Ascending aorta (tissue), 2 donors: ENCODE measurements around the gene LIPA. TPM values are rescaled to one million over a fixed set of nuclear protein-coding genes. Genes with fewer than 3 reads are reported as not detected.

Source experiments
- DNase-seq, 2 donors: peaks; one replicate each; pipeline ENCODE4 v3.0.0-alpha.2; 2019; ENCODE audit warnings: low spot score in 2 of 2
- H3K27ac ChIP-seq, 2 donors: fragments of 200-600 bp; sonication (generic); one replicate each; pipeline ENCODE4 v1.5.1; 2016 to 2017; ENCODE audit warnings: mild to moderate bottlenecking in 1 of 2
- H3K27me3 ChIP-seq: fragments of 200-600 bp; sonication (generic); one replicate; pipeline ENCODE4 v1.5.1; 2017
- H3K36me3 ChIP-seq, 2 donors: fragments of 200-600 bp; sonication (generic); one replicate each; pipeline ENCODE4 v1.5.1; 2016
- H3K4me1 ChIP-seq, 2 donors: fragments of 200-600 bp; sonication (generic); one replicate each; pipeline ENCODE4 v1.5.1; 2016 to 2017; ENCODE audit warnings: mild to moderate bottlenecking in 1 of 2
- H3K4me3 ChIP-seq, 2 donors: fragments of 200-600 bp; sonication (generic); one replicate each; pipeline ENCODE4 v1.5.1; 2016 to 2017; ENCODE audit warnings: mild to moderate bottlenecking in 1 of 2
- H3K9me3 ChIP-seq, 2 donors: fragments of 200-600 bp; sonication (generic); one replicate each; pipeline ENCODE4 v1.5.1; 2016
- intact Hi-C: fragments of 100-400 bp; cut with DNase I; formaldehyde crosslinking; loops from one replicate; pipeline ENCODE4 v1.15.1; 2023
- total RNA-seq: library from RNA; depleted of rRNA; stranded (reverse); fragments of >200 nt; gene quantifications from one replicate; pipeline ENCODE4 v1.1.0, GENCODE V29; 2016
- TF ChIP-seq, protein P1 (sequence below), 3 experiments: fragments of 200-600 bp in 2 of 3; fragments of 450-650 bp in 1 of 3; sonication (generic) in 2 of 3; IDR thresholded peaks; one replicate each; pipeline ENCODE4 v1.5.1; 2016 to 2019; ENCODE audit warnings: antibody characterized with exemption in 3 of 3, mild to moderate bottlenecking in 1 of 3, moderate library complexity in 1 of 3

The LIPA gene
- total RNA-seq, 1 donor from 2014 or later: 57.9 TPM

DNA sequence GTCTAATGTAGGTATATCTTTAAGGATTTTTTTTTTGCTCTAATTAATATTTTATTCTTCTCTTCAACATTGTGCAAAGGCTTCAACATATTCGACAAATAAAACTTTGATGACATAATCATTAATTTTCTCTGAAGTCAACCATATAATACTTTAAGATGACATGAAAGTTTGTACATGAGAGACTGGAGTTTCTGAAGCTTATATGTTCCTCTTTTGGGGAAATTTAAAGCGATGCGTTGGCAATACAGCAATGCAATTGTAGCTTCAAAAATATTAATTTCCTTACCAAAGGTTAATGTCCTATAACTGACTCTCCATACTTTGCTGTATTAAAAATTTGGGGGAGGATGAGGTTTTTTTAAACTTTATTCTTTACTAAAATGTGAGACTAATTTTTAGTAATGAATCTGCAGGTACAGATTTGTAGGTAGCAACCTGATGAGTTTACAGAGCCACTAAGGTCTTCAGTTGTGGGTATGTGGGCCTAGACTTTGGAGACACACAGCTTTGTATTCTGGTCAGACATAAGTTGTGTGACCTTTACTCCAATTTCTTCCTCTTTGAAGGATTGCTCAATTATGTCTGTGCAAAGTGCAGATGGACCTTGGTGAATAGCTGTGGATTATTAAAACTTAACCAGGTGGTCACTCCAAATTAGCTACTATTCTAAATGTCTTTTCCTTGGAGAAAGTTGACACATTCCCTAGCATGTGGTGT is 18.0 kb upstream of the LIPA start:
- Histone ChIP-seq H3K4me1 (no peaks in the 10 kb centered on the region), H3K27me3 (no peaks in the 10 kb centered on the region), H3K36me3 (no peaks in the 10 kb centered on the region), H3K4me3 (no peak overlapping the region), H3K27ac (no peak overlapping the region), H3K9me3 (no peaks in the 10 kb centered on the region)
- TF ChIP-seq, protein P1, sequence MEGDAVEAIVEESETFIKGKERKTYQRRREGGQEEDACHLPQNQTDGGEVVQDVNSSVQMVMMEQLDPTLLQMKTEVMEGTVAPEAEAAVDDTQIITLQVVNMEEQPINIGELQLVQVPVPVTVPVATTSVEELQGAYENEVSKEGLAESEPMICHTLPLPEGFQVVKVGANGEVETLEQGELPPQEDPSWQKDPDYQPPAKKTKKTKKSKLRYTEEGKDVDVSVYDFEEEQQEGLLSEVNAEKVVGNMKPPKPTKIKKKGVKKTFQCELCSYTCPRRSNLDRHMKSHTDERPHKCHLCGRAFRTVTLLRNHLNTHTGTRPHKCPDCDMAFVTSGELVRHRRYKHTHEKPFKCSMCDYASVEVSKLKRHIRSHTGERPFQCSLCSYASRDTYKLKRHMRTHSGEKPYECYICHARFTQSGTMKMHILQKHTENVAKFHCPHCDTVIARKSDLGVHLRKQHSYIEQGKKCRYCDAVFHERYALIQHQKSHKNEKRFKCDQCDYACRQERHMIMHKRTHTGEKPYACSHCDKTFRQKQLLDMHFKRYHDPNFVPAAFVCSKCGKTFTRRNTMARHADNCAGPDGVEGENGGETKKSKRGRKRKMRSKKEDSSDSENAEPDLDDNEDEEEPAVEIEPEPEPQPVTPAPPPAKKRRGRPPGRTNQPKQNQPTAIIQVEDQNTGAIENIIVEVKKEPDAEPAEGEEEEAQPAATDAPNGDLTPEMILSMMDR (IDR thresholded peaks at IDR 0.05): no peak
- no peak for DNase-seq
- intact Hi-C loops: no loop called here

DNA sequence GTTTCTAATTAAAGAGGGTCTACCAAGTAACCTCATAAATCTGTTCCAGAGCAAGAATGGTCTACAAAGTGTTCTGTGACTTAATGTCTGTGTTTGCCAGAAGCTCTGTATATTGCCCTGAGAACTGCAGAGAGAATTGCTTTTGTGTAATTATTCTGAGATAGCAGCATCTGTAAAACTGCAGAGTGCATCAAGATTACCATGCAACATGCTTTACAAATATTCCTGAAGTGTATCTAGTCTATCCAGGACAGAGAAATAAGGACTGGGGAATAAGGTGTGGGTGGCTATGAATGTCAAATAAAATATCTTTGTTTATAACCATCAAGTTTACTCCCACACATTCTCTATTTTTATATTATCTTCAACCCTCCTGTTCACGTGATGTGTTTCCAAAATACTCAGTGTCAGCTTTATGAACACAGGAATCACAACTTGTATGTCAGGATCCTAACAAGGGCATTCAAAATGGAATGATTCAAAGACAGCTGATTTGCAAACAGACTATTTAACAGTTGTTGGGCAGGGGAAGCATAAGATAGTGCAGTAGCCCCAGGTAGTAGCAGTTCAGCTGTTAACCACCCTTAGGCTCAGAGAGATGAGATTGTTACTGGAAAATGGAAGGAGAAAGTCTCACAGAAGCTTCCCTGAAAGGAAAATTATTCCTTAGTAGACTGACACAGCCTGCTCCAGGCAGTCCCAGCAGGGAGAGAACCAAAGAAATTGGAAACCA is 15.3 kb upstream of the LIPA start:
- H3K27ac ChIP-seq: no peak overlapping the region
- H3K9me3 ChIP-seq: no peaks in the 10 kb centered on the region
- TF ChIP-seq, protein P1 (IDR thresholded peaks at IDR 0.05): no peak
- H3K36me3 ChIP-seq: no peaks in the 10 kb centered on the region
- intact Hi-C loops: no loop called here
- no peaks in the 10 kb centered on the region for H3K27me3 ChIP-seq
- no peak overlapping the region for H3K4me3 ChIP-seq
- no peak for DNase-seq
- H3K4me1 ChIP-seq: peaks cover 0 to 5% of the 10 kb centered on the region in 2 donors

DNA sequence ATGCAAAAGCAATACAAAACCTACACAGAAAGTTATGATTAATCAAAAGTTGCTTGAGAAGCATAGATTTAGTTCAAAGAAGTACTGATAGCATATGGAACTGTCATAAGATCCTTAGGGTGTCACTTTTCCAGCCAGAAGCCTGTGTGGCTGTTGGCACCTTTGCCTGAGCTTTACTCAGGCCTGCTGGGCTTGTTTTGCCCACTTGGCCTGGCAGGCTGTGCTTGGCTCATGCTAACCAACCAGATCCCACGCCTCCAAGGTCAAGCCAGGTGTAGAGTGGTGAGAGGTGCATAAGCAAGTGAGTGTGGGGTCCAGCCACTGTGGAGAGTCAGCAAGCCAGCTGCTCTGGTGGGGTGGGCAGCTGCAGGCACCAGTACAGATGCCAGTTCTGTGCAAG is 12.0 kb upstream of the LIPA start:
- Histone ChIP-seq H3K4me3 (no peak overlapping the region), H3K9me3 (no peaks in the 10 kb centered on the region), H3K36me3 (no peaks in the 10 kb centered on the region), H3K27me3 (no peaks in the 10 kb centered on the region), H3K4me1 (peaks cover 0 to 14% of the 10 kb centered on the region in 2 donors), H3K27ac (peak overlapping the region; percentile 14 to 52)
- intact Hi-C loops: no loop called here
- TF ChIP-seq, protein P1 (IDR thresholded peaks at IDR 0.05): no peak
- no peak for DNase-seq

DNA sequence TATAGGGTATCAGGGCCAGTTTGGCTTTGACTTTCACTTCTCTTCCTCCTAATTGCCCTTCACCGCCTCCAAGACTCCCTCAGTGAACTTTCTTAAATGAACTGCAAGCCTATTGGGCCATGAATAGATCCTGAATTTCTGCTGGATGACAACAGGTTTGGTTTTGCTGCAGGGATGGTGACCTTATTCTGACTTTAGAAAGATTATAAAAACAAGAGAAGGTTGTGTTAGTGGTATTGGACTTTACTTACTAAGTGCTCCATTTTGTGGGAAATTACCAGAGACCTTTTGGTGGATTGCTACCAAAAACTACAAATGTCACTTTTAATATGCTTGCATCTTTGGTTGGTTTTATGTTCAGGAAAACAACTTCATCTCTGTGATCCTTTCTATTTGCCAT is 11.5 kb upstream of the LIPA start:
- Histone ChIP-seq H3K27me3 (no peaks in the 10 kb centered on the region), H3K4me1 (peaks cover 0 to 14% of the 10 kb centered on the region in 2 donors), H3K36me3 (no peaks in the 10 kb centered on the region), H3K27ac (peak overlapping the region; percentile 14 to 52), H3K9me3 (no peaks in the 10 kb centered on the region), H3K4me3 (no peak overlapping the region)
- DNase-seq: no peak
- intact Hi-C loops: no loop called here
- TF ChIP-seq, protein P1 (IDR thresholded peaks at IDR 0.05): no peak

DNA sequence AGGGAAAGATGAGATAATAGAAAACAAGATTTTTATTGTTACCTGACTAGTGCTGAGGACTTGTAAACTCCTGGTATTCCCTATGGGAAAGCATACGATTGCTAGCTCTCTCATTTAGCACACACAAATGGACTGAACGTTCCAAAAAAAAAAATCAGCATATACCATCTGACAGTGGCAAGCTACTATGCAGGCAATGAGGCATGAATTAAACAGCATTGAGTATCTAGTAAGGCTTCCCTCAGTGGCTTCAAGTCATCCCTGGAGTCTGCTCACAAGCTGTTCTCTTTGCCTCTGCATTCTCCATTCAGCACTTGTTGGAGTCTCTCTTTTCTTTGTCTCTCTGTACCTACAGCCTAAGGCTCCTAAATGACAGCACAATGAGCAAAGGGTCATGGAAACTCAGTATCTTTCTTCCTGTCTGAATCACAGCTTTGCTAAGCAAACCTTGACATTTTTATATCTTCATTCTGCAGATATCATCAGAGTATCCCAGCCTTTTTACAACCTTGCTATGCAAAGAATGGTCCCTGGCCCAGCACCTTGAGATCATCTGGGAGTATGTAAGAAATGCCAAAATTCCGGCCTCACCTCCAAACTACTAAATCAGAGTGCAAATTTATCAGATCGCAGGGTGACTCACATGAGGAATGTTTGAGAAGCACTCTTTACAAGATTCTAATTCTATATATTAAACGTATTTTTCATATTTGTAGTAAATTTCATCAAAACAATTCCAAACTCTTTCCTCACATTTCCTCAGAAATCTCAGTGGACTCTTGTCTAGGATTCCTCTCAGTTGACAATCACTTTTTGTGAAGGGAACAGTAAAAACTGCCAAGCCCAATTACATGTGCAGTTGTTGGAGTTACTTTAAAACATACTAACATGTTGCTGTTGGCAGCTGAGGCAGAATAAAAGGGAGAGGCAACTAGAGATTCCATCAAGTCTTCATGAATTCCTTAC is 10.8 kb upstream of the LIPA start:
- intact Hi-C loops: no loop called here
- no peaks in the 10 kb centered on the region for H3K36me3 ChIP-seq
- peak overlapping the region; percentile 14 to 52 for H3K27ac ChIP-seq
- no peak overlapping the region for H3K4me3 ChIP-seq
- TF ChIP-seq, protein P1 (IDR thresholded peaks at IDR 0.05): no peak
- no peaks in the 10 kb centered on the region for H3K9me3 ChIP-seq
- H3K27me3 ChIP-seq: no peaks in the 10 kb centered on the region
- no peak for DNase-seq
- H3K4me1 ChIP-seq: peaks cover 0 to 14% of the 10 kb centered on the region in 2 donors
